Measurements from ENCODE around the gene APP.

The APP gene

GRCh38 chr21:26125433-26126167, 45.0 kb downstream of the APP start:
- no peak for DNase-seq

GRCh38 chr21:26124896-26125295, 45.7 kb downstream of the APP start:
- no peak for DNase-seq

GRCh38 chr21:26124421-26124833, 46.1 kb downstream of the APP start:
- no peak for DNase-seq

GRCh38 chr21:26123012-26123411, 47.6 kb downstream of the APP start:
- no peak for DNase-seq

GRCh38 chr21:26120828-26121227, 49.7 kb downstream of the APP start:
- DNase-seq = no peak

GRCh38 chr21:26119906-26120305, 50.7 kb downstream of the APP start:
- DNase-seq = no peak

GRCh38 chr21:26118938-26119540, 51.5 kb downstream of the APP start:
- no peak for DNase-seq

GRCh38 chr21:26117972-26118367, 52.6 kb downstream of the APP start:
- no peak for DNase-seq

- no peak for DNase-seq
Observed at GRCh38 chr21:26117324-26117971, 53.1 kb downstream of the APP start.

GRCh38 chr21:26116456-26117011, 54.0 kb downstream of the APP start:
- no peak for DNase-seq

- no peak for DNase-seq
Observed at GRCh38 chr21:26115899-26116298, 54.7 kb downstream of the APP start.

GRCh38 chr21:26115305-26115704, 55.3 kb downstream of the APP start:
- no peak for DNase-seq

- no peak for DNase-seq
Observed at GRCh38 chr21:26112975-26113374, 57.6 kb downstream of the APP start.

GRCh38 chr21:26112127-26112742, 58.3 kb downstream of the APP start:
- DNase-seq = no peak

- no peak for DNase-seq
Observed at GRCh38 chr21:26110715-26111114, 59.9 kb downstream of the APP start.

- no peak for DNase-seq
Observed at GRCh38 chr21:26107429-26107828, 63.1 kb downstream of the APP start.

GRCh38 chr21:26106562-26106961, 64.0 kb downstream of the APP start:
- no peak for DNase-seq

- DNase-seq = no peak
Observed at GRCh38 chr21:26105819-26106218, 64.8 kb downstream of the APP start.

GRCh38 chr21:26100573-26100972, 70.0 kb downstream of the APP start:
- no peak for DNase-seq

GRCh38 chr21:26099610-26100219, 70.9 kb downstream of the APP start:
- no peak for DNase-seq

GRCh38 chr21:26098772-26099397, 71.7 kb downstream of the APP start:
- DNase-seq = no peak

GRCh38 chr21:26097475-26097874, 73.1 kb downstream of the APP start:
- no peak for DNase-seq

All from activated naive CD4-positive, alpha-beta T cell treated with anti-CD3 and anti-CD28 coated beads, Interleukin-2, amount 50 U/mL, for 16 hours (primary cell).